DOHH2 (cell line): ENCODE measurements around the gene CIPC.

Source experiments
- H3F3A ChIP-seq: fragments of 200-600 bp; sonication (generic), shearing (Covaris generic); 2 replicates; pipeline ENCODE4 v1.6.0; 2016; ENCODE audit warnings: antibody characterized with exemption, mild to moderate bottlenecking; ENCODE audit not compliant: control insufficient read depth, insufficient read depth
- H3K27ac ChIP-seq: fragments of 200-600 bp; sonication (generic); 2 replicates; pipeline ENCODE4 v1.5.1; 2014; ENCODE audit warnings: low read depth, mild to moderate bottlenecking, low read length, moderate library complexity
- H3K27me3 ChIP-seq: fragments of 200-600 bp; sonication (generic); 2 replicates; pipeline ENCODE4 v1.6.1; 2014; ENCODE audit warnings: mild to moderate bottlenecking, low read length, mixed read lengths; ENCODE audit not compliant: control insufficient read depth
- H3K36me3 ChIP-seq: fragments of 200-600 bp; sonication (generic); 2 replicates; pipeline ENCODE4 v1.6.1; 2014; ENCODE audit warnings: mild to moderate bottlenecking, low read length, moderate library complexity, mixed read lengths; ENCODE audit not compliant: control insufficient read depth
- H3K4me1 ChIP-seq: fragments of 200-600 bp; sonication (generic); 2 replicates; pipeline ENCODE4 v1.6.1; 2014; ENCODE audit warnings: mild to moderate bottlenecking, low read length, mixed read lengths; ENCODE audit not compliant: control insufficient read depth
- H3K4me2 ChIP-seq: fragments of 200-600 bp; sonication (generic); 2 replicates; pipeline ENCODE4 v1.6.0; 2014; ENCODE audit warnings: mild to moderate bottlenecking, low read length, moderate library complexity
- H3K4me3 ChIP-seq: fragments of 200-600 bp; sonication (generic); 2 replicates; pipeline ENCODE4 v1.5.1; 2014; ENCODE audit warnings: mild to moderate bottlenecking, low read length, mixed read lengths
- H3K79me2 ChIP-seq: fragments of 200-600 bp; sonication (generic); 2 replicates; pipeline ENCODE4 v1.6.1; 2014; ENCODE audit warnings: mild to moderate bottlenecking, low read length, mixed read lengths; ENCODE audit not compliant: control insufficient read depth
- H3K9me2 ChIP-seq: fragments of 200-600 bp; sonication (generic); replicated peaks from 2 replicates; pipeline ENCODE4 v1.6.1; 2014; ENCODE audit warnings: mild to moderate bottlenecking, low read length, mixed read lengths; ENCODE audit not compliant: control insufficient read depth
- H3K9me3 ChIP-seq: fragments of 200-600 bp; sonication (generic); 2 replicates; pipeline ENCODE4 v1.6.1; 2014; ENCODE audit warnings: antibody characterized with exemption, low read length, mixed read lengths; ENCODE audit not compliant: control insufficient read depth, insufficient read depth
- H4K20me1 ChIP-seq: fragments of 200-600 bp; sonication (generic); 2 replicates; pipeline ENCODE4 v1.6.0; 2014; ENCODE audit warnings: low read depth, mild to moderate bottlenecking, antibody characterized with exemption, low read length, moderate library complexity; ENCODE audit not compliant: control insufficient read depth, insufficient read depth
- CTCF ChIP-seq: fragments of 200-600 bp; sonication (generic); IDR thresholded peaks from one replicate; pipeline ENCODE4 v1.5.1; 2014; ENCODE audit warnings: antibody characterized with exemption, mild to moderate bottlenecking, low read depth, low read length; ENCODE audit not compliant: poor library complexity, severe bottlenecking
- EZH2phosphoT487 ChIP-seq: fragments of 200-600 bp; sonication (generic); IDR thresholded peaks from 2 replicates; pipeline ENCODE4 v1.6.1; 2017; ENCODE audit warnings: borderline replicate concordance, mild to moderate bottlenecking, antibody characterized with exemption, low read length, moderate library complexity, mixed read lengths

CIPC gene

GRCh38 chr14:77102154-77102553 is 4.1 kb downstream of the CIPC start:
- no peaks in the 10 kb centered on the region for H3K9me2 ChIP-seq
- peaks cover 57% of the 10 kb centered on the region for H3K4me1 ChIP-seq
- no peaks in the 10 kb centered on the region for H3K9me3 ChIP-seq
- no peaks in the 10 kb centered on the region; the same call in none of the 2 replicates for H3F3A ChIP-seq
- H3K36me3 ChIP-seq = peaks cover 60% of the 10 kb centered on the region
- no peaks in the 10 kb centered on the region for H3K27me3 ChIP-seq
- H3K4me2 ChIP-seq = peak overlapping the region; percentile 98
- peak overlapping the region; percentile 88; the same call in 1 of the 2 replicates for H3K27ac ChIP-seq
- H3K4me3 ChIP-seq = peak overlapping the region; percentile 69
- TF ChIP-seq CTCF (no peak), EZH2phosphoT487 (no peak)
- peaks cover 79% of the 10 kb centered on the region for H3K79me2 ChIP-seq
- H4K20me1 ChIP-seq = no peaks in the 10 kb centered on the region; the same call in 1 of the 2 replicates

GRCh38 chr14:77103475-77103874 is 5.4 kb downstream of the CIPC start:
- H3K4me2 ChIP-seq = no peak overlapping the region
- no peak for TF ChIP-seq CTCF
- no peaks in the 10 kb centered on the region for H3K9me3 ChIP-seq
- H3K27ac ChIP-seq = no peak overlapping the region
- H3K4me3 ChIP-seq = no peak overlapping the region
- H3K4me1 ChIP-seq = peaks cover 54% of the 10 kb centered on the region
- H4K20me1 ChIP-seq = no peaks in the 10 kb centered on the region; the same call in 1 of the 2 replicates
- H3K79me2 ChIP-seq = peaks cover 74% of the 10 kb centered on the region
- no peaks in the 10 kb centered on the region for H3K27me3 ChIP-seq
- no peaks in the 10 kb centered on the region; the same call in none of the 2 replicates for H3F3A ChIP-seq
- no peaks in the 10 kb centered on the region for H3K9me2 ChIP-seq
- peaks cover 66% of the 10 kb centered on the region for H3K36me3 ChIP-seq

GRCh38 chr14:77103951-77104350 is 5.9 kb downstream of the CIPC start:
- no peak overlapping the region for H3K27ac ChIP-seq
- H3K4me2 ChIP-seq = no peak overlapping the region
- H3K36me3 ChIP-seq = peaks cover 70% of the 10 kb centered on the region
- H3K79me2 ChIP-seq = peaks cover 69% of the 10 kb centered on the region
- H3F3A ChIP-seq = no peaks in the 10 kb centered on the region; the same call in none of the 2 replicates
- H3K4me1 ChIP-seq = peaks cover 52% of the 10 kb centered on the region
- no peaks in the 10 kb centered on the region for H3K27me3 ChIP-seq
- H3K9me2 ChIP-seq = no peaks in the 10 kb centered on the region
- no peaks in the 10 kb centered on the region; the same call in 1 of the 2 replicates for H4K20me1 ChIP-seq
- H3K4me3 ChIP-seq = no peak overlapping the region
- no peaks in the 10 kb centered on the region for H3K9me3 ChIP-seq
- TF ChIP-seq CTCF (no peak), EZH2phosphoT487 (no peak)
